ENCODE measurements around the gene ADAM29.
"Not testable (repeated sequence)": the region's sequence is repeated elsewhere in the genome, so short reads cannot be mapped to it uniquely, and the experiment has no call there.

The ADAM29 gene

DNA sequence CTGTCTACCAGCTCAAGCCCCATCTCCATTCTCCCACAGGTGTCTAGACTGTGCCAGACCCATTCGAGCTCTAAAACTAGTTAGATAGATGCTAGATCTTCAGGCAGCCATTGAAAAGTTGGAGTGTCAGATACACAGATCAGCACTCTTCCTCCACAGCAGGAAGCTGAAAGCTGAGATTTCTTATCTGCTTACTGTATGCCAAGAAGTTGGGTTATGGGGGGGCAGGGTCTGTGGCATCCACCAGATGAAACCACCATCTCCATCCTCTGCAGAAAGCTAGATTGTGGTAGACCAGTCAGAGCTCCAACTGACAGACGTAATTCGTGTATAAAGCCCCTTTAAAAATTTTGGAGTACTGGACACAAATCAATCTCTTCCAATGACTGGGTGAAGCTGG lies 54.8 kb downstream of the ADAM29 start:
- DNase-seq = no peak

DNA sequence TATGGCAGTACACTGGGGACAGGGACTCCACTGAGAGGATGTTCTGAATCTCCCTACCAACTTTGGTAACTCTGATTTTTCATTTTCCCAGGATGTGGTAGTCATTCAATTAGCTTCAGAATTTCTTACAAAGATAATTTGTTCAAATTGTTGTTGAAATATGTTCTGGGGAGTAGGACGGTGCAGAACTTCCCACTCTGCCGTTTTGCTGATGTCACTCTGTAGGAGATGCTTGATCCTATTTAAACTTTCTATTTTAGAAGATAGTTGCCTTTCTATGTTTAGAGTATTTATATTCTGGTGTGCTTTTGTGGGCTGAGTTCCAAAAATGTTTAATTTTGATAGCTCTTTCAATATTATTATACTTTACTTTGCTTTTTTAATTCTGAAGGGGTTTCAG lies 55.2 kb downstream of the ADAM29 start:
- DNase-seq = no peak

DNA sequence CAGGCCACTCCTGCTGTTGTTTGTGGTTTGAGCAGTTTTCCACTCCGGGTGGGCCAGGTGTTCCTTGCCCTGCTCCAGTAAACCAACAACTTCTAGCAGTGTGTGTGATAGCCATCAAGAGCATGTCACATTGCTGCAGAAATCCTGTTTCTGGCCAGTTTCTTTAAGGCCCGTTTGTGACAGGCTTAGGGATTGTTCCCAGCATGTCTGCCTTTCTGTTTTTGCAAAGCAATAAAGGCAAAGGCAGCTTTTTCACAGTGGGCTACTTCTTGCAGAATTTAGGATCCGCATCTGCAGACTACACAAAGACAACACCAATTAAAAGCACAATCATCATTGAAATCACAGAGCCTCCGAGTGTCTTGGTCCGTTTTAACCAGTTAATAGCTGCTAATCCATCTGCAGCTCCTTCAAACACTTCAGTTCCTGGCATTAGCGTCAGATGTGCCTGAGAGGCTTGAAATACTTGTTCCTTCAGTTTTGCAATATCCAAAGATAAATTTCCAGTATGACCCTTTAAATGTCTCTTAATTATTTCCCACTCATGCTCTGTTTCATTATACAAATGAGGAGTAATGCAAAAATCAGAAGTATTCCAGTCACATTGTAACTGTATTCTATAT lies 65.1 kb downstream of the ADAM29 start:
- DNase-seq = no peak

DNA sequence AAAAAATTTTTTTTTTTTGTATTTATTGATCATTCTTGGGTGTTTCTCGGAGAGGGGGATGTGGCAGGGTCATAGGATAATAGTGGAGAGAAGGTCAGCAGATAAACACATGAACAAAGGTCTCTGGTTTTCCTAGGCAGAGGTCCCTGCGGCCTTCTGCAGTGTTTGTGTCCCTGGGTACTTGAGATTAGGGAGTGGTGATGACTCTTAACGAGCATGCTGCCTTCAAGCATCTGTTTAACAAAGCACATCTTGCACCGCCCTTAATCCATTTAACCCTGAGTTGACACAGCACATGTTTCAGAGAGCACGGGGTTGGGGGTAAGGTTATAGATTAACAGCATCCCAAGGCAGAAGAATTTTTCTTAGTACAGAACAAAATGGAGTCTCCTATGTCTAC lies 65.7 kb downstream of the ADAM29 start:
- not testable (repeated sequence) for DNase-seq

DNA sequence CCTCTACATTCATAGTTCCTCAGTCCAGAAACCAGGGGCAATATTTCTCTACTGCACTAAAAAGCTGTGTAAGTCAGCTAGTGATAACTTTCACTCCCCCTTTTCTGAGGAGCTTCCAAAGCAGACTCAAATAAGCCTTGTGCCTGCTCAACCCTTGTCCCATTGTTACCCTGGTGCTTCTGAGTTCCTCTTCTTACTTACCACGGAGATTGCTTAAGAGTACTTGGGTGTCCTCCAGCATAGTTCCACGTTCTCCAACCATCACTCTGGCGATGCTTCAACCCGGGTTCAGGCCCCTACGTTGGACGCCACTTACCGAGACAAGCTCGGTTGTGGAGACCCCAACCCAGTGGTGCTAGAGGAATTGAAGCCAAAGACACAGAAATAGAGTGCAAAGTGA lies 71.6 kb downstream of the ADAM29 start:
- no peak for DNase-seq

DNA sequence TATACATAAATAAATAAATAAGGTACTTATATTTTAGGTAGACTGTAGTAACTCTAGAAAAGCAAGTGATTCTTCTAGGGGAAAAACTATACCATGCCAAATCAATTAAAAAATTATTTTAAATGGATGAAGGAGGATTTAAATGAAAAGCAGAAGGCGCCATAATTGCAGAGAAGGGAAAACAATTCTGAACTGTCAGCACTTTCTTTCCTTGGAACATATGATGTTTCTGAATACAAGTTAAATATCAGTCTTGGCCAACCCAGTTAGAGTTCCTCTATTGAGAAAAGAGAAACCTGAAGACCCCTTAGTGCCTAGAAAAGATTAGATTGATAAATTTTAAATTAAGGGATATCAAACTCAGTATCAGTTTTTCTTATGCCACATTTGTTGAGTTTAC lies 75.8 kb downstream of the ADAM29 start:
- DNase-seq = no peak

DNA sequence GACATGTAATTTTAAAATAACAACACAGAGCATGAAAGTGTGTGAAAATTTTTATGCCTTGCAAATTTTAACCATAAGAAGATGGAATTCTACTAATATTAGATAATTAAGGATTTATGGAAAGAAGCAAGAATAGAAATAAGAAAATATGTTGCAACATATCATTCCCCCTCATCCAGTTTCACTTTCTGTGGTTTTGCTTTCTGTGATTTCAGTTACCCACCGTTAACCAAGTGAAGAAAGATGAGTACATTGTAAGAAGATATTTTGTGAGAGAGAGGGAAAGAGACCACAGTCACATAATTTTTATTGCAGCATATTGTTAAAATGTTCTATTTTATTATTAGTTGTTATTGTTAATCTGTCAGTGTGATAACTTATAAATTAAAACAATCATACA lies 77.9 kb downstream of the ADAM29 start:
- DNase-seq = no peak

DNA sequence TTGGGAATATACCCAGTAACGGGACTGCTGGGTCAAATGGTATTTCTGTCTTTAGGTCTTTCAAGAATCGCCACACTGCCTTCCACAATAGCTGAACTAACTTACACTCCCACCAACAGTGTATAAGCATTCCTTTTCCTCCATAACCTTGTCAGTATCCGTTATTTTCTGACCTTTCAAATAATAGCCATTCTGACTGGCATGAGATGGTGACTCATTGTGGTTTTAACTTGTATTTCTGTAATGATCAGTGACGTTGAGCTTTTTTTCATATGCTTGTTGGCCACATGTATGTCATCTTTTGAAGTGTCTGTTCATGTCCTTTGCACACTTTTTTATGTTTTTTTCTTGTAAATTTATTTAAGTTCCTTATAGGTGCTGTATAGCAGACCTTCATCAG lies 81.2 kb downstream of the ADAM29 start:
- DNase-seq = no peak

DNA sequence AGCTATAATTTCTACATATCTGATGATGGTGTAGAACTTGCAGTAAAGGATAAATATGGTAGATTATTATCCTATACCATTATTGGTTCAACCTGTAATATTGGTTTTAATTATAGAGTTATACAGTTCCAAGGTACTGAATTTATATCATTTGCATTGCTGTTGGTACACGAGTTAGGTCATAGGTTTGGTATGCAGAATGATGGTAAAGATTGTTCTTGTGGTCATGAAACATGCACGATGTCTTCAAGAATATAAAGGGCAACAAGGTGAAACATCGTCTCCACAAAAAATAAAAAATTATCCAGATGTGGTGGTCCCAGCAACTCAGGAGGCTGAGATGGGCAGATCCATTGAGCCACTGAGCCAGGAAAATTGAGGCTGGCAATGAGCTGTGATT lies 99.6 kb downstream of the ADAM29 start:
- DNase-seq = no peak

DNA sequence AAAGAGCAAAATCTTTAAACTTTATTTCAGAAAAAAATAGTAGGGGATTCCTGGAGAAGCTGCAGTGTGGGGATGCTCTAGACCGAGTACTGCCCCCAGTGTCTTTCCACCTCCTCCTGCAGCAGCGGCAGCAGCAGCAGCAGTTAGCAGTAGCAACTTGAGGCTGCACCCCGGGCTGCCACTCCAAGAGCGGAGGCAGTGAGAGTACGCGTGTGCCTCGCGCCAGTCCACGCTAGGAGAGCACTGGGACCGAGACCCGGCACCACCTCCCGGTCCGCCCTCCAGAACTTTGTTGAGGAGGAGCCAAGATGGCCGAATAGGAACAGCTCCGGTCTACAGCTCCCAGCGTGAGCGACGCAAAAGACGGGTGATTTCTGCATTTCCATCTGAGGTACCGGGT lies 101.3 kb downstream of the ADAM29 start:
- DNase-seq = not testable (repeated sequence)

Data from suppressor macrophage treated with lipopolysaccharide for 4 hours (primary cell).